ENCODE measurements around the gene FBLIM1.
"Not testable (repeated sequence)": the region's sequence is repeated elsewhere in the genome, so short reads cannot be mapped to it uniquely, and the experiment has no call there.

The FBLIM1 gene

DNA sequence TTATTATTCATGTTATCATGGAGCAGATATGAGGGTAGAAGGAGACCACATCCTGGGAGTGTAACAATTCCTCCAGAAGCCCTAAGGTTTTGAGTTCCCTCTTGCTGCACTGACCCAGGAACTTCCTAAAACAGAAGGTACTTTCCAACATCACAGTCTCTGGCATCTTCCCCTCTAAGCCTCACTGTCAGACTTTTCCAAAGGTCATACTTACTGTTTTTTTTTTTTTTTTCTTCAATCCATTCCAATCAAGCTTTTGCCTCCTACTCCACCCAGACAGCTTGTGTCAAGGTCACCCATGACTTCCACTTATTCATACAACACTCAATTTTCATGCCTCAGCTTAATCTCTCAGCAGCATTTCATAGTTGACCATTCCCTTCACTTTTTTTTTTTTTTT is 67.2 kb downstream of the FBLIM1 start:
- DNase-seq, result no peak

GRCh38 chr1:15826810-15827507 is 68.4 kb downstream of the FBLIM1 start:
- no peak for DNase-seq

- not testable (repeated sequence) for DNase-seq
These were observed 69.0 kb downstream of the FBLIM1 start for GRCh38 chr1:15827567-15827966.

GRCh38 chr1:15828931-15829330 is 70.3 kb downstream of the FBLIM1 start:
- DNase-seq, result not testable (repeated sequence)

DNA sequence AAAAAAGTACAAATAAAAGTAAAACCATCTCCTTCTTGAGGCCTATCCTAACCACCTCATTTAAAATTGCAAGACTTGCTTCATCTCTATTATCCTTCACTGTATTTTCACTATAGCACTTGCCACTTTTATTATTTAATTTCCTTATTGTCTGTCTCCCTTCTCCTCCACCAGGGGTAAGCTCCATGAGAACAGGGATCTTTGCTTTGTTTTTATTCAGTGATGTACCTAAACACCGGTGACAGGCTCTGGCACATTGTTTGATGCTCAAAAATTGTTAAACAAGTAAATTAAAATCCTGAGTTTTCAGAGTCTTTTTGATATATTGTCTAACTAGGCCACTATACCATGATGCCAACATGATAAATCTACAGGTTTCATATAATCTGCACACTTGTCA is 71.7 kb downstream of the FBLIM1 start:
- DNase-seq, result no peak

- DNase-seq, result peak; percentile 64
These were observed 74.6 kb downstream of the FBLIM1 start for GRCh38 chr1:15833069-15833679.

GRCh38 chr1:15833842-15834405 is 75.3 kb downstream of the FBLIM1 start:
- no peak for DNase-seq

DNA sequence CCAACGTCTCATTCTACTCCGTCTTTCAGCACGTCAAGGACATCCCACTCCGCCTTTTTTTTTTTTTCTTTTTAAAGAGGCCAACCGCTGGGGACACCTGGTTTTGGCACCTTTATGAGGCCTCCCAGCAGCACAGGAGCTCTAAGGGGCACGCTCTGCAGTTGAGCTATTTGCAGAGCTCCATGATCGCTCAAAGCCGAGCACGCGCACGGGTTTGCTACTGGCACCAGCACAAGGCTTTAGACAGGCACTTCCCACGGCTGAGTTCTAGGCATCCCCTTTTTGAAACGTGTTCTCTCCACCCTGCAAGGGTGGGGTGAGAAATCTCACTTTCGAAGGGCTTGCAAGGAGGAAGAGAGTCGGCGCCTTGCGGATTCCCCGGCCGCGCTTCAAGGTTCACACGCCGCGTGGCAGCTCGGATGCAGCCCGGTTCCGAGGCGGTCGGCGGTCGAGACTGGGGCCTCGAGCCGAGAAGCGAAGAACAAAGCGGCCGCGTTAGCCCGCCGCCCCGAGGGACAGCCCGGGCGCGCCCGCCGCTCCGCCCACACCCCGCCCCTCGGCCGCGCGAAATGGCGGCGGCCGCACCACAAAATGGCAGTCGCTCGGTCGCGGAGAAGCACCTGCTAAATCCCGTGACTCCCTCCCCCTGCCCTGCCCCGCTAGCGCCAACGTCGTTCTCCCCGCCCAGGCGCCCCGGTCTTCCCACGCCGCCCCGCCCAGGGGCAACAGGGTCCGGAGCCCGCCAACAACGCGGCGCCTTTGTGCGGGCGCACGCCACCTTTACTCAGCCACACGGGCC is 76.0 kb downstream of the FBLIM1 start:
- peak; percentile 93 for DNase-seq

- DNase-seq, result no peak
These were observed 76.7 kb downstream of the FBLIM1 start for GRCh38 chr1:15835205-15835740.

DNA sequence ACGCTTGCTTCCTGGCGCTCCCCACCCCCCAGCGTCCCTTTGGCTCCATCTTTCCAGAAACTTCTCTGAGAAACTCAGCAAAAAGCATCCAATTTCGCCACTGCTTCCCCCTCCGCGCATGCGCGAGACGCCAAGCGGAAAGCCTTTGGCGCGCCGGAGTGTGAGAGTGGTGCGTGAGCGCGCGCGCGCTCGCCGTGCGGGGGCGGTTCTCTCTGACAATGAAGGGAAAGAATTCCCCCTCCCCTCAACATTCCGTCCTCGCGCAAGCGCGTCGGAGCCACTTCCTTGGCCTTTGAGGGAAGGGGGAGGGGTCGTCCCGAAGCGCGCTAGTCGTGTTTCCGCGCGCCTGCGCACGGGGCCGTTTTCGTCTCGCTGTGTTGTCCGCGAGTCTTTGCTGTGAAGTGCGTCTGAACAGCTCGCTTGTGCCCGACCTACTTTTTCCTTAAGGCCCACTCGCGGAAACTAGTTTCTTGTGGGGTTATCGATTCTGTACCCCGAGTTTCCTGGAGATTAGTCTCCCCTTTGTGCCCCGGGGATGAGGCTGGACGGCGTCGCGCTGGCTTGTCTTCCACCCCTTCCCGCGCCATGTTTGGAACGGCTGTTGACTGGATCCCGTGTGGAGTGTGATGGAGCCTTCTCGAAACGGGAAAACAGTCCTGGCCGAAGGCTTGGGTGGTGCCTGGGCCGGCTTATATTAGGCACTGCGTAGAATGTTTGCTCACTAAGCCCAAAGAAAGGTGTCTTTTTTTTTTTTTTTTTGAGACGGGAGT is 77.3 kb downstream of the FBLIM1 start:
- DNase-seq, result peak; percentile 100

Data from activated CD4-positive, alpha-beta T cell treated with anti-CD3 and anti-CD28 coated beads, Interleukin-2, amount 50 U/mL, for 16 hours (primary cell).